ENCODE measurements around the gene GOLPH3.

GRCh38 chr5:32090755-32091128 is 83.4 kb downstream of the GOLPH3 start:
- TF ChIP-seq POLR2A (IDR thresholded peaks at IDR 0.05; ENCODE audit: low read depth) (no peak), CTCF (IDR thresholded peaks at IDR 0.05) (no peak), POLR2AphosphoS5 (IDR thresholded peaks at IDR 0.05) (no peak), EP300 (IDR thresholded peaks at IDR 0.05) (no peak)
